K562 (cell line): ENCODE data around the gene NIPSNAP2. TPM values are rescaled to one million over a fixed set of nuclear protein-coding genes. Genes with fewer than 3 reads are reported as not detected.

Source experiments
- ATAC-seq: fragments of 200-7000 bp; cut with Tn5 transposase; 3 replicates; pipeline ENCODE4 v1.9.1; 2020; ENCODE audit warnings: moderate library complexity
- BruUV-seq: library from RNA; stranded (reverse); fragments of 400-500 nt; replicated peaks from 2 replicates; lab custom pipeline; 2021; lab: Mats Ljungman, UMichigan
- CTCF ChIA-PET: fragments of 300-600 bp; formaldehyde crosslinking; extraction: SDS; loops from one replicate; lab custom pipeline; 2021; ENCODE audit warnings: low intra/inter-chr PET ratio; lab: Yijun Ruan, JAX
- POLR2A ChIA-PET: fragments of 300-600, 350-650 bp; sonication (Branson Sonifier 250); formaldehyde crosslinking; extraction: SDS; loops from one replicate; lab custom pipeline; 2021; ENCODE audit warnings: antibody characterized with exemption, inconsistent platforms; lab: Yijun Ruan, JAX
- DNase-seq, 4 experiments: peaks; one replicate each; pipeline versions ENCODE4 v3.0.0 to v3.0.0-alpha.2; 2011 to 2018; ENCODE audit warnings: low spot score in 3 of 4, mixed read lengths in 3 of 4; ENCODE audit errors: extremely low read depth in 1 of 4
- FAIRE-seq: peaks from 2 replicates; lab custom pipeline; 2011; peaks lifted over from hg19 to GRCh38; lab: Jason Lieb, UNC
- H2AFZ ChIP-seq: 2 replicates; pipeline ENCODE4 v1.6.0; 2011; ENCODE audit warnings: low read depth, low read length, control low read depth, inconsistent platforms
- H3K27ac ChIP-seq: fragments of 200-600 bp; 3 replicates; pipeline ENCODE4 v1.8.0; 2011; ENCODE audit warnings: low read depth, mild to moderate bottlenecking, control low read depth, inconsistent platforms, low read length, moderate library complexity, mixed read lengths; ENCODE audit errors: extremely low read depth
- H3K27me3 ChIP-seq, 2 experiments: fragments of 300-600 bp in 1 of 2; 2 replicates in 1 of 2; 3 replicates in 1 of 2; pipeline versions ENCODE4 v1.6.0 to v1.8.0; 2011; ENCODE audit warnings: inconsistent platforms in 2 of 2, low read length in 2 of 2, mild to moderate bottlenecking in 1 of 2, mixed read lengths in 1 of 2, moderate library complexity in 1 of 2; ENCODE audit not compliant: control insufficient read depth in 2 of 2, insufficient read depth in 2 of 2
- H3K36me3 ChIP-seq: fragments of 300-600 bp; 3 replicates; pipeline ENCODE4 v1.8.0; 2011; ENCODE audit warnings: mild to moderate bottlenecking, low read length, inconsistent platforms; ENCODE audit not compliant: control insufficient read depth, insufficient read depth
- H3K4me1 ChIP-seq, 2 experiments: fragments of 200-600 bp in 1 of 2; replicated peaks in 1 of 2; 2 replicates in 1 of 2; 3 replicates in 1 of 2; pipeline versions ENCODE4 v1.5.1 to v1.8.0; 2011; ENCODE audit warnings: inconsistent platforms in 2 of 2, low read length in 2 of 2, mild to moderate bottlenecking in 1 of 2, mixed read lengths in 1 of 2, moderate library complexity in 1 of 2; ENCODE audit not compliant: control insufficient read depth in 2 of 2, insufficient read depth in 2 of 2
- H3K4me2 ChIP-seq: 2 replicates; pipeline ENCODE4 v1.6.1; 2011; ENCODE audit warnings: low read length, control low read depth, inconsistent platforms, mixed read lengths; ENCODE audit not compliant: insufficient read depth
- H3K4me3 ChIP-seq: fragments of 200-600 bp; sonication (generic), shearing (Covaris generic); 2 replicates; pipeline ENCODE4 v1.5.1; 2016; ENCODE audit warnings: control low read depth, inconsistent platforms
- H3K79me2 ChIP-seq: fragments of 200-600 bp; 3 replicates; pipeline ENCODE4 v1.8.0; 2011; ENCODE audit warnings: low read length, inconsistent platforms; ENCODE audit not compliant: control insufficient read depth, insufficient read depth
- H3K9ac ChIP-seq, 2 experiments: 2 replicates each; pipeline versions ENCODE4 v1.6.0 to v1.6.1; 2011; ENCODE audit warnings: low read depth in 2 of 2, low read length in 2 of 2, control low read depth in 1 of 2, inconsistent platforms in 1 of 2, mild to moderate bottlenecking in 1 of 2, mixed read lengths in 1 of 2; ENCODE audit not compliant: insufficient read depth in 1 of 2
- H3K9me1 ChIP-seq: one replicate; pipeline ENCODE4 v1.6.0; 2011; ENCODE audit warnings: inconsistent platforms, mild to moderate bottlenecking, low read length, moderate library complexity; ENCODE audit not compliant: control insufficient read depth, insufficient read depth
- H3K9me3 ChIP-seq: replicated peaks from 2 replicates; pipeline ENCODE4 v1.5.1; 2011; ENCODE audit warnings: low read depth, low read length, inconsistent platforms; ENCODE audit not compliant: control insufficient read depth, insufficient read depth
- H4K20me1 ChIP-seq: replicated peaks from 2 replicates; pipeline ENCODE4 v1.6.1; 2011; ENCODE audit warnings: low read length, inconsistent platforms, mixed read lengths; ENCODE audit not compliant: control insufficient read depth, insufficient read depth
- GATAD2A ChIP-seq: fragments of 450-650 bp; IDR thresholded peaks from 2 replicates; pipeline ENCODE4 v1.6.1; 2017
- HLTF ChIP-seq: fragments of 450-650 bp; IDR thresholded peaks from 2 replicates; pipeline ENCODE4 v1.6.1; 2016
- PHB2 ChIP-seq: fragments of 450-650 bp; IDR thresholded peaks from 2 replicates; pipeline ENCODE4 v1.6.1; 2017; ENCODE audit warnings: low read depth
- ZNF121 ChIP-seq: sonication (generic); formaldehyde crosslinking; conservative IDR thresholded peaks from 2 replicates; pipeline ENCODE4 v1.8.0; 2022; ENCODE audit warnings: missing genetic modification reagents
- WGBS: fragments of 100-300 bp; shearing (Covaris generic); methylation state at CpG from one replicate; pipeline ENCODE4 v1.1.6; 2016; ENCODE audit warnings: low coverage, mixed read lengths; ENCODE audit not compliant: insufficient coverage; ENCODE audit errors: missing lambda C conversion rate; 5-methylcytosine and 5-hydroxymethylcytosine counted together
- in situ Hi-C: fragments of 300-500 bp; cut with MboI; formaldehyde crosslinking; loops from 4 replicates; pipeline ENCODE4 v1.15.0; 2018; ENCODE audit warnings: inconsistent platforms, mixed read lengths
- intact Hi-C: fragments of 100-400 bp; cut with micrococcal nuclease; formaldehyde crosslinking; loops from 2 replicates; pipeline ENCODE4 v1.14.2; 2022
- polyA plus RNA-seq, 8 experiments: library from polyadenylated mRNA; depleted of rRNA in 4 of 8; stranded (reverse) in 5 of 8; unstranded in 3 of 8; fragments of >200 nt; fragmentation: Nextera tagmentation in 2 of 8; fragmentation: Illumina TruSeq in 1 of 8; extraction: Ambion mirVana in 2 of 8; extraction: Trizol in 1 of 8; gene quantifications; 2 replicates each; pipeline versions ENCODE4 v1.2.1 to v1.2.3, GENCODE V29; 2011 to 2014; ENCODE audit warnings: inconsistent platforms in 1 of 8, missing spikeins in 1 of 8
- total RNA-seq, 7 experiments: library from RNA; depleted of rRNA in 6 of 7; stranded (reverse); fragments of >200 nt in 6 of 7; fragmentation: Illumina TruSeq in 2 of 7; extraction: Trizol in 2 of 7; gene quantifications; 2 replicates each; pipeline versions ENCODE4 v1.2.1 to v1.2.3, GENCODE V29; 2011 to 2021; ENCODE audit warnings: low replicate concordance in 1 of 7
- TF ChIP-seq, protein P1 (sequence below): fragments of 250-450 bp; sonication (Bioruptor Pico); IDR thresholded peaks from 2 replicates; pipeline ENCODE4 v1.4.0; 2020; ENCODE audit warnings: mild to moderate bottlenecking, moderate library complexity

The NIPSNAP2 gene
- total and polyA plus RNA-seq, 9 of the 15 experiments (the other 6 are each of a cell fraction or from before 2014, with no cell fraction given) = 24.9 to 107 (median 53.0) TPM

GRCh38 chr7:55957190-55957589 is 7.2 kb upstream of the NIPSNAP2 start (continued):
- TF ChIP-seq ZNF121 (CRISPR knock-in tag) = no peak

- no peak for TF ChIP-seq GATAD2A
- no peak for TF ChIP-seq HLTF
- TF ChIP-seq, protein P1, sequence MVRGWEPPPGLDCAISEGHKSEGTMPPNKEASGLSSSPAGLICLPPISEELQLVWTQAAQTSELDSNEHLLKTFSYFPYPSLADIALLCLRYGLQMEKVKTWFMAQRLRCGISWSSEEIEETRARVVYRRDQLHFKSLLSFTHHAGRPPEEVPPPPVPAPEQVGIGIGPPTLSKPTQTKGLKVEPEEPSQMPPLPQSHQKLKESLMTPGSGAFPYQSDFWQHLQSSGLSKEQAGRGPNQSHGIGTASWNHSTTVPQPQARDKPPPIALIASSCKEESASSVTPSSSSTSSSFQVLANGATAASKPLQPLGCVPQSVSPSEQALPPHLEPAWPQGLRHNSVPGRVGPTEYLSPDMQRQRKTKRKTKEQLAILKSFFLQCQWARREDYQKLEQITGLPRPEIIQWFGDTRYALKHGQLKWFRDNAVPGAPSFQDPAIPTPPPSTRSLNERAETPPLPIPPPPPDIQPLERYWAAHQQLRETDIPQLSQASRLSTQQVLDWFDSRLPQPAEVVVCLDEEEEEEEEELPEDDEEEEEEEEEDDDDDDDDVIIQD (CRISPR knock-in tag) = no peak
- TF ChIP-seq PHB2 = no peak
- TF ChIP-seq, all 486 proteins: peak for 0
- no peak overlapping the region for H3K4me3 ChIP-seq
- peaks cover 11% of the 10 kb centered on the region for H3K36me3 ChIP-seq
- H3K9ac ChIP-seq = peak overlapping the region in 1 of 2 experiments; percentile 71; a peak in 2 of 4 replicates
- peaks cover 12 to 13% of the 10 kb centered on the region in 2 experiments; a peak in 4 of 5 replicates for H3K4me1 ChIP-seq
- ChIA-PET POLR2A (interaction anchor here (0.5 to 1.2 kb wide), 2 partner anchors 9 to 56 kb away, joined by 3 read pairs; no protein-coding TSS in a partner anchor), CTCF (no interaction called here)
- ATAC-seq (no peak), FAIRE-seq (no peak), DNase-seq (no peak)
- 28% methylated on average over 3 of the region's 3 CpGs for WGBS
- peak overlapping the region; percentile 7; the same call in 1 of the 2 replicates for H3K4me2 ChIP-seq
- 0 out of 2 replicates have a peak overlapping the region, but pooled peaks have one; percentile 28 for H2AFZ ChIP-seq
- no peaks in the 10 kb centered on the region for H3K9me3 ChIP-seq
- peaks cover 23% of the 10 kb centered on the region for H3K79me2 ChIP-seq
- H3K27ac ChIP-seq = no peak overlapping the region
- no peaks in the 10 kb centered on the region for H3K27me3 ChIP-seq
- H4K20me1 ChIP-seq = no peaks in the 10 kb centered on the region
- no TSS peak for BruUV-seq
- no peaks in the 10 kb centered on the region for H3K9me1 ChIP-seq
- in situ Hi-C loops (no loop called here), intact Hi-C loops (loop anchor here (10.0 kb wide), 2 partner anchors 217 to 387 kb away; partner anchors contain the start of gene VOPP1)
These were observed 2.4 kb upstream of the NIPSNAP2 start for GRCh38 chr7:55962014-55962413.
